Stimulated activated CD4-positive, alpha-beta T cell treated with anti-CD3 and anti-CD28 coated beads, Interleukin-2, amount 100 ng/mL, for 24 hours (primary cell): ENCODE data around the gene POMT1.

Experiments used
- DNase-seq, 2 donors: peaks; one replicate each; pipeline ENCODE4 v3.0.0-alpha.2; 2020

The POMT1 gene

DNA sequence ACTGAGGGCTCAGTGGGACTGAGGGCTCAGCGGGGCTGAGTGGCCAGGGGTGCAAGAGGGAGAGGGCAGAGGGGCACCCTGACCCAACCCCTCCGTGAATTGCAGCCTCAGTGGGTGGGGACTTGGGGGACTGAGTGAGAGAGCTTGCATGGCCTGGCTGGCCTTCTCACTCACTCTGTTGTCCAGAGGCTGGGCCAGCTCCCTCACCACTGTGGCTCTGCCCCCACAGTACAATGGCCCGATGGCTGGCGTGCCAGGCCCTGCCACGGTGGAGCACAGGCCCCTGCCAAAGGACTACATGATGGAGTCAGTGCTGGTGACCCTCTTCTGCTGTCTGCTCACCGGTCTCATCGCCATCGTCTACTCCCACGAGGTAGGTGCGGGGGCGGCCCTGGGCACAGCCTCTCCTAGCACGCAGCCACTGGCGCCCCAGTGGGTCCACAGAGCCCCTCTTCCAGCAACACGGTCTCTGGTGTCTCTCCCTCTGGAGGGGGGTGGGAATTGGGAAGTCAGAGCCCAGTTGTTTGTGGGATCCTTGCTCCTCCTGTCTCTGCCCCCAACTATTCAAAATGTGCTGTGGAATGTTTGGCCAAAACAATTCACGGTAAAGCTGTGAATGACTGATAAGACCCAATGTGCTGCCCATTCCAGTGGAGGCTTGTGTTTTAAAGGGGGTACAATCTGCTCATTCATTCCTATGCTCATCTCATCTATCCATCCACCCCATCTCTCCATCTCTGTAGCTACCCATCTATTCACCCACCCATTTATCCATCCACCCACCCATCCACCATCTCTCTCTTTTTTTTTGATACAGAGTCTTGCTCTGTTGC lies 53.3 kb downstream of the POMT1 start:
- no peak for DNase-seq

DNA sequence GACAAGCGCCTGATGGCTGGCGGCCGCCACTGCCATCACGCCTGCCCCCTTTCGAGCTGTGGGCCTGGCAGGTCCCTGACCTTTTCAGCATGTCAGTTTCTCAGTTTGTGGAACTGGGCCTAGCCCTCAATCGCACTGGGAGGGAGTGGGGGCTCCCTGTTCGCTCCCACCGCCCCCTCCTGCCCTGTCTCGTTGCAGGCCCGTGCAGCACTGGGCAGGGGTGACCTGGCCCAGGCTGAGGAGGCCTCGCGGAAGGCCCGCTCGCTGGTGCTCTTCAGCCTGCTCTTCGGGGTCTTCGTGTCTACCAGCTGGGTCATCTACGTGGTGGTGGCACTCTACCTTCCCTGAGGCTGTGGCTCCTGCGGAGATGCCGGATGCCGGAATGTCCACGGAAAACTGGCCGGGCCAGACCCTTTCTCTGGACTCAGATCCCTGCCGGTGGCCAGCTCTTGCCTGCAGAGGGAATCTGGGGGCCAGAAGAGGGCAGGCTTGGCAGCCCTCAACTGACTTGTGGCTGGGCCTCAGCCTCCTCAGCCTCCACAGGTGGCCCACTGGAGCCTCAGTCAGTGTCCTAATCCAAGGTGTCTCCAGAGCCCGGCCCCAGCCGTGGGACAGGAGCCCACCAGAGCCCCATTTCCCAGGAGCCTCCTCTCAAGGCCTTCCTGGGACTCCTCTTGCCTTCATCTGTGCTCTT lies 55.3 kb downstream of the POMT1 start:
- DNase-seq: no peak

DNA sequence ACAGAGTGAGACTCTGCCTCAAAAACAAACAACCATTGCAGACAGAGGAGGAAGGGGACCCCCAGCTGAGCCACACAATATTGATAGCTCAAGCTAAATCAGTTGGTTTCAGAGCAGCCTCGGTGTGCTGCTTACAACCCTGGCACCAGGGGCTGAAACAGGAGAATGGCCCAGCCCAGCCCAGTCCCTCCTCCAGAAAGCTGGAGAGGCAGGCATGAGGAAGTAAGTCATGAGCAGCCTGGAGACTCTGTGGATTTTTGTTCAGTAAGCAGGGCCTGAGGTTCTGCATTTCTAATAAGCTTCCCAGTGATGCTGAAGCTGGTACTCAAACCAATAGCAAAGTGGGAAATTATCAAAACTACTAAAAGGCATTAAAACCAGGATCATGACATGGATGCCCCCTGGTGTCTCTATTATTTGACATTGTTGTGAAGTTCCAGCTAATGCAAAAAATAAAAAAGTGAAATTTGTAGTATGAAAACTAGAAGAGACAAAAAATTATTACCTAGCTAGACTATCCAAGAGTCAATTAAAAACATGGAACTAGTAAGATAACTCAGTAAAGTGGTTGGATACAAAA lies 56.8 kb downstream of the POMT1 start:
- DNase-seq: no peak

DNA sequence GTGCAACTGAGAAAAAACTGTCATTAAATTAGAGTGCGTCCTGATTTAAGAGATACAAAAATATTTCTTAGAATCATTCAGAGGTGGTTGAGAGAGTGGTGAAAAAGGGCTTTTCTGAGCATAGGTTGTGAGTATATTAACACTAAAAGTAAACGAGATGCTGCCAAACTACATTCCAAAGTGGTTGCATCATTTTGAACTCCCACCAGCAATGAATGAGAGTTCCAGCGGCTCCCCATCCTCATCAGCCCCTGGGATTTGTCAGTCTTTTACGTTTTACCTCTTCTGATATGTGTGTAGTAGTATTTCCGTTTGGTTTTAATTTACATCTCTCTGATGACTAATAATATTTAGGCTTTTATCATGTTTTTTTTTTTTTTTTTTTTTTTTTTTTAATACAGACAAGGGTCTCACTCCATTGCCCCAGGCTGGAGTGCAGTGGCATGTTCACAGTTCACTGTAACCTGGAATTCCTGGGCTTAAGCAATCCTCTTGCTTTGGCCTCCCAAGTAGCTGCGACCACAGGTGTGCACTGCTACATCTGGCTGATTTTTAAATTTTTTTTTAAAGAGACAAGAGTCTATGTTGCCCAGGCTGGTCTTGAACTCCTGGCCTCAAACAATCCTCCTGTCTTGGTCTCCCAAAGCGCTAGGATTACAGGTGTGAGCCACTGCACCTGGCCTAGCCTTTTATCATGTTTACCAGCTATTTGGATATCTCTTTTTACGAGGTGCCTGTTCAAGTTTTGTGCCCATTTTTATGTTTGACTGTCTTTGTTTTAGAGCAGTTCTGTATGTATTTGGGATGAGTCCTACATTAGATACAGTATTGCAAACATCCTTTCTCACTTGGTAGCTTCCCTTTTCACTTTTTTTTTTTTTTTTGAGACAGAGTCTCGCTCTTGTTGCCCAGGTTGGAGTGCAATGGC lies 59.6 kb downstream of the POMT1 start:
- no peak for DNase-seq

DNA sequence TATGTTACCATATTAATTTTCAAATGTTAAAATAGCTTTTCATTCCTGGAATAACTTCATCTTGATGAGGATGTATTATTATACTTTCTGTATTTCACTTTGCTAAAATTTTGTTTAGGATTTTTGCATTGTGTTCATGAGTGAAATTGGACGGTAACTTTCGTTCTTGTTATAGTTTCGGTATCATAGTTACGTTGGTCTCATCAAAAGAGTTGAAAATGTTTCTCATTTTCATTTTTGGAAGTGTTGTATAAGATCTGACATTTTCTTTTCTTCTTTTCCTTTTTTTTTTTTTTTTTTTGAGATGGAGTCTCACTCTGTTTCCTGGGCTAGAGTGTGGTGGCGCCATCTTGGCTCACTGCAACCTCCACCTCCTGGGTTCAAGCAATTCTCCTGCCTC lies 62.7 kb downstream of the POMT1 start:
- no peak for DNase-seq

DNA sequence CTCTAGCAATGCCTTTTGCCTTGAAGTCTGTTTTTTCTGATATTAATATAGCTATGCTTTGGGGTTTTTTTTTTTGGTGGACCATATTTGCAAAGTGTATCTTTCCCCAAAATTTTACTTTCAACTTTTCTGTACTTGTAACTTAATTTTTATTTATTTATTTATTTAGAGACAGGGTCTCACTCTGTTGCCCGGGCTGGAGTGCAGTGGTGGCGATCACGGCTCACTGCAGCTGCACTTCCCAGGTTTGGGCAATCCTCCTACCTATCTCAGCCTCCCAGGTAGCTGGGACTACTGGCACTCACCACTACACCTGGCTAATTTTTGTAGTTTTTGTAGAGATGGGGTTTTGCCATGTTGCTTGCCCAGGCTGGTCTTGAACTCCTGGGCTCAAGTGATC lies 63.4 kb downstream of the POMT1 start:
- DNase-seq: no peak

DNA sequence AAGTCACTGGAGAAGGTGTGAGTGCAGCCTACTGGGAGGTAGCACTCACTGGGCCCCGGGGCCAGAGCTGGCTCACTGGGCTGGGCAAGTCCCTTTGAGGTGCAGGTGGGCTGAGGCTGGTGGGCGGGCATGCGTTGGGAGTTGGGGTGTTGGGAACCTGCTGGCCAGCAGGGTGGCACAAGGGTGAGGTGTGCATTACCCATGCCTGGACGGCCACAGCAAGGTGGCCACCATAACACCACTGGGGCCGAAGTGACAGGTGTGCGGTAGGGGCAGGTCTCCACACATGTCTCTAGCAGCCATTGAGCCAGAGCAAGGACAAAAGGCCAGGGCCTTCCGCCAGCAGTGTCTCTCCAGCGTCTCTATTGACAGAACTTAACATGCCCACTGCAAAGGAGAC lies 65.2 kb downstream of the POMT1 start:
- no peak for DNase-seq
